MCF 10A (cell line): Measurements from ENCODE around the gene MRPS23. TPM values are rescaled to one million over a fixed set of nuclear protein-coding genes. Genes with fewer than 3 reads are reported as not detected.

Experiments
- BruUV-seq: library from RNA; stranded (reverse); fragments of 400-500 nt; replicated peaks from 2 replicates; lab custom pipeline; 2021; lab: Mats Ljungman, UMichigan
- CTCF ChIA-PET: fragments of 300-600 bp; sonication (Branson Sonifier 250); formaldehyde crosslinking; extraction: SDS; loops from one replicate; lab custom pipeline; 2021; ENCODE audit warnings: antibody characterized with exemption, inconsistent platforms; lab: Yijun Ruan, JAX
- POLR2A ChIA-PET: fragments of 300-600, 350-650 bp; sonication (Branson Sonifier 250); formaldehyde crosslinking; extraction: SDS; loops from one replicate; lab custom pipeline; 2020; ENCODE audit warnings: antibody characterized with exemption, inconsistent platforms; lab: Yijun Ruan, JAX
- DNase-seq: peaks from one replicate; pipeline ENCODE4 v3.0.0-alpha.2; 2018; ENCODE audit not compliant: unreplicated experiment
- H3K27ac Mint-ChIP-seq: one replicate; pipeline ENCODE4 v1.8.0; 2022; ENCODE audit warnings: mild to moderate bottlenecking, low read depth, mixed read lengths; ENCODE audit not compliant: unreplicated experiment
- H3K27me3 Mint-ChIP-seq: one replicate; pipeline ENCODE4 v1.8.0; 2022; ENCODE audit warnings: mixed read lengths; ENCODE audit not compliant: insufficient read depth, unreplicated experiment
- H3K36me3 Mint-ChIP-seq: one replicate; pipeline ENCODE4 v1.8.0; 2022; ENCODE audit warnings: mild to moderate bottlenecking, moderate library complexity, mixed read lengths; ENCODE audit not compliant: insufficient read depth, unreplicated experiment
- H3K4me1 Mint-ChIP-seq: one replicate; pipeline ENCODE4 v1.8.0; 2022; ENCODE audit warnings: mixed read lengths; ENCODE audit not compliant: insufficient read depth, unreplicated experiment
- H3K4me3 Mint-ChIP-seq: one replicate; pipeline ENCODE4 v1.8.0; 2022; ENCODE audit warnings: mild to moderate bottlenecking, moderate library complexity, mixed read lengths; ENCODE audit not compliant: unreplicated experiment
- H3K9me3 Mint-ChIP-seq: one replicate; pipeline ENCODE4 v1.8.0; 2022; ENCODE audit warnings: mixed read lengths; ENCODE audit not compliant: unreplicated experiment
- CTCF ChIP-seq: fragments of 200-600 bp; IDR thresholded peaks from one replicate; pipeline ENCODE4 v1.8.0; 2022; ENCODE audit warnings: antibody characterized with exemption, mild to moderate bottlenecking; ENCODE audit not compliant: unreplicated experiment
- intact Hi-C: fragments of 100-400 bp; cut with micrococcal nuclease; formaldehyde crosslinking; loops from 2 replicates; pipeline ENCODE4 v1.14.1; 2022
- total RNA-seq: library from RNA; stranded (reverse); gene quantifications from 2 replicates; pipeline ENCODE4 v1.2.3, GENCODE V29; 2022

The MRPS23 gene
- total RNA-seq, 1 experiment from 2014 or later: 59.3 TPM

- H3K4me3 Mint-ChIP-seq: no peak overlapping the region
- H3K9me3 Mint-ChIP-seq: no peaks in the 10 kb centered on the region
- H3K27ac Mint-ChIP-seq: peak overlapping the region; percentile 40
- peaks cover 22% of the 10 kb centered on the region for H3K36me3 Mint-ChIP-seq
- CTCF ChIA-PET: interaction anchor here (0.5 to 5.6 kb wide), 60 partner anchors 10 to 886 kb away, joined by 3 to 38 read pairs (median 4); partner anchors contain the start of gene MRPS23
- DNase-seq: peak; percentile 76
- no TSS peak for BruUV-seq
- TF ChIP-seq CTCF: no peak
- peaks cover 15% of the 10 kb centered on the region for H3K4me1 Mint-ChIP-seq
- intact Hi-C loops: loop anchor here (10.0 kb wide), 1 partner anchor 589 kb away; no protein-coding TSS in a partner anchor
- POLR2A ChIA-PET: interaction anchor here (0.7 to 2.3 kb wide), 4 partner anchors 7 to 172 kb away, joined by 3 to 19 read pairs (median 3); partner anchors contain the start of gene MRPS23
- no peaks in the 10 kb centered on the region for H3K27me3 Mint-ChIP-seq
These were observed 15.6 kb downstream of the MRPS23 start for GRCh38 chr17:57834146-57834741.

GRCh38 chr17:57833179-57833939, 16.5 kb downstream of the MRPS23 start:
- Mint-ChIP-seq H3K27me3 (no peaks in the 10 kb centered on the region), H3K27ac (no peak overlapping the region), H3K9me3 (no peaks in the 10 kb centered on the region), H3K36me3 (peaks cover 18% of the 10 kb centered on the region), H3K4me1 (peaks cover 15% of the 10 kb centered on the region), H3K4me3 (no peak overlapping the region)
- intact Hi-C loops: loop anchor here (2.0 to 10.0 kb wide), 2 partner anchors 589 to 703 kb away; no protein-coding TSS in a partner anchor
- CTCF ChIA-PET: interaction anchor here (0.5 to 5.6 kb wide), 66 partner anchors 10 to 887 kb away, joined by 3 to 38 read pairs (median 4); partner anchors contain the start of gene MRPS23
- POLR2A ChIA-PET: interaction anchor here (0.5 to 2.3 kb wide), 7 partner anchors 9 to 701 kb away, joined by 3 to 19 read pairs (median 3); partner anchors contain the start of gene MRPS23
- DNase-seq: peak; percentile 70
- peak; percentile 78 for TF ChIP-seq CTCF
- BruUV-seq: no TSS peak

- H3K36me3 Mint-ChIP-seq: peaks cover 9% of the 10 kb centered on the region
These were observed 17.3 kb downstream of the MRPS23 start for GRCh38 chr17:57832314-57833178.

More at GRCh38 chr17:57832314-57833178, 17.3 kb downstream of the MRPS23 start:
- no peak overlapping the region for H3K4me3 Mint-ChIP-seq
- ChIA-PET POLR2A (interaction anchor here (0.7 to 0.9 kb wide), 2 partner anchors 69 to 700 kb away, joined by 3 to 4 read pairs; no protein-coding TSS in a partner anchor), CTCF (interaction anchor here (0.6 to 5.6 kb wide), 39 partner anchors 9 to 729 kb away, joined by 3 to 38 read pairs (median 4); partner anchors contain the start of gene MRPS23)
- TF ChIP-seq CTCF: no peak
- H3K27me3 Mint-ChIP-seq: no peaks in the 10 kb centered on the region
- no peak for DNase-seq
- H3K9me3 Mint-ChIP-seq: no peaks in the 10 kb centered on the region
- intact Hi-C loops: loop anchor here (2.0 to 10.0 kb wide), 2 partner anchors 588 to 702 kb away; no protein-coding TSS in a partner anchor
- peaks cover 15% of the 10 kb centered on the region for H3K4me1 Mint-ChIP-seq
- BruUV-seq: no TSS peak
- H3K27ac Mint-ChIP-seq: no peak overlapping the region
